ENCODE measurements around the gene MCOLN2. TPM values are rescaled to one million over a fixed set of nuclear protein-coding genes. Genes with fewer than 3 reads are reported as not detected.

The MCOLN2 gene
- total and polyA plus RNA-seq, 4 donors, result 0.16 to 0.28 (median 0.25) TPM; not detected in 1

GRCh38 chr1:84941843-84942242, 55.1 kb downstream of the MCOLN2 start:
- TF ChIP-seq RXRA (IDR thresholded peaks at IDR 0.05), result no peak
- no peak for TF ChIP-seq GABPA (IDR thresholded peaks at IDR 0.05 in 1 of 2, conservative IDR thresholded peaks at IDR 0.05 in 1 of 2)
- no peak for TF ChIP-seq RAD21 (IDR thresholded peaks at IDR 0.05)
- no peak for TF ChIP-seq JUND (IDR thresholded peaks at IDR 0.05)
- no peak for TF ChIP-seq HNF4A (conservative IDR thresholded peaks at IDR 0.05)
- no peak for TF ChIP-seq TAF1 (conservative IDR thresholded peaks at IDR 0.05)
- TF ChIP-seq ATF3 (IDR thresholded peaks at IDR 0.05), result no peak
- no peak for DNase-seq (ENCODE audit: low spot score)
- Histone ChIP-seq H3K27me3 (ENCODE audit: control insufficient read depth in 4 of 4, insufficient read depth in 4 of 4, low read length in 3 of 4) (no peaks in the 10 kb centered on the region), H3K4me1 (ENCODE audit: control insufficient read depth in 4 of 4, insufficient read depth in 4 of 4, low read length in 3 of 4) (peaks cover 0 to 7% (median 1%) of the 10 kb centered on the region in 4 donors), H3K4me3 (ENCODE audit: low read depth in 1 of 3, low read length in 3 of 3) (no peak overlapping the region), H3K9ac (ENCODE audit: low read depth in 1 of 2, low read length in 2 of 2) (no peak overlapping the region), H3K27ac (ENCODE audit: low read depth in 1 of 2, low read length in 2 of 2) (no peak overlapping the region), H3K36me3 (ENCODE audit: control insufficient read depth in 4 of 4, insufficient read depth in 3 of 4, low read depth in 1 of 4, low read length in 3 of 4) (no peaks in the 10 kb centered on the region), H3K9me3 (ENCODE audit: control insufficient read depth in 4 of 4, low read length in 3 of 4) (no peaks in the 10 kb centered on the region)
- 90% methylated on average over 1 of the region's 1 CpG for WGBS

GRCh38 chr1:84940481-84940880, 56.4 kb downstream of the MCOLN2 start:
- Histone ChIP-seq H3K27ac (ENCODE audit: low read depth in 1 of 2, low read length in 2 of 2) (no peak overlapping the region), H3K4me1 (ENCODE audit: control insufficient read depth in 4 of 4, insufficient read depth in 4 of 4, low read length in 3 of 4) (peaks cover 0 to 4% (median 0%) of the 10 kb centered on the region in 4 donors), H3K4me3 (ENCODE audit: low read depth in 1 of 3, low read length in 3 of 3) (no peak overlapping the region), H3K27me3 (ENCODE audit: control insufficient read depth in 4 of 4, insufficient read depth in 4 of 4, low read length in 3 of 4) (no peaks in the 10 kb centered on the region), H3K9me3 (ENCODE audit: control insufficient read depth in 4 of 4, low read length in 3 of 4) (no peaks in the 10 kb centered on the region), H3K9ac (ENCODE audit: low read depth in 1 of 2, low read length in 2 of 2) (no peak overlapping the region), H3K36me3 (ENCODE audit: control insufficient read depth in 4 of 4, insufficient read depth in 3 of 4, low read depth in 1 of 4, low read length in 3 of 4) (no peaks in the 10 kb centered on the region)
- no peak for TF ChIP-seq HNF4A (conservative IDR thresholded peaks at IDR 0.05)
- no peak for TF ChIP-seq GABPA (IDR thresholded peaks at IDR 0.05 in 1 of 2, conservative IDR thresholded peaks at IDR 0.05 in 1 of 2)
- no peak for TF ChIP-seq TAF1 (conservative IDR thresholded peaks at IDR 0.05)
- no peak for TF ChIP-seq FOXA2 (IDR thresholded peaks at IDR 0.05)
- TF ChIP-seq NR2F2 (IDR thresholded peaks at IDR 0.05), result no peak
- TF ChIP-seq REST (IDR thresholded peaks at IDR 0.05), result no peak
- TF ChIP-seq FOXA1 (IDR thresholded peaks at IDR 0.05), result no peak
- TF ChIP-seq YY1 (IDR thresholded peaks at IDR 0.05), result no peak
- TF ChIP-seq ZBTB33 (IDR thresholded peaks at IDR 0.05), result no peak
- no peak for TF ChIP-seq EGR1 (IDR thresholded peaks at IDR 0.05; ENCODE audit: low read depth in 2 of 2)
- TF ChIP-seq HNF4G (IDR thresholded peaks at IDR 0.05), result no peak
- TF ChIP-seq JUND (IDR thresholded peaks at IDR 0.05), result no peak
- TF ChIP-seq ATF3 (IDR thresholded peaks at IDR 0.05), result no peak
- TF ChIP-seq MAX (IDR thresholded peaks at IDR 0.05), result no peak
- no peak for TF ChIP-seq RXRA (IDR thresholded peaks at IDR 0.05)
- TF ChIP-seq RAD21 (IDR thresholded peaks at IDR 0.05), result no peak
- no peak for DNase-seq (ENCODE audit: low spot score)
- 84% methylated on average over 4 of the region's 4 CpGs for WGBS
